DMS114 treated with DMSO at 0.1 percent for 48 hours (cell line): ENCODE results near the gene KYNU.
"Not testable (repeated sequence)": the region's sequence is repeated elsewhere in the genome, so short reads cannot be mapped to it uniquely, and the experiment has no call there.

Source experiments
- DNase-seq: peaks from one replicate; lab custom pipeline; 2025; ENCODE audit not compliant: unreplicated experiment; lab: John Stamatoyannopoulos, UW

The KYNU gene

GRCh38 chr2:142870526-142870925 is 6.9 kb upstream of the KYNU start:
- no peak for DNase-seq

- DNase-seq: no peak
Measured at GRCh38 chr2:142871396-142871795, 6.1 kb upstream of the KYNU start.

- no peak for DNase-seq
Measured at GRCh38 chr2:142872882-142873724, 4.4 kb upstream of the KYNU start.

GRCh38 chr2:142873831-142874287 is 3.6 kb upstream of the KYNU start:
- DNase-seq: no peak

- DNase-seq: no peak
Measured at GRCh38 chr2:142874293-142874814, 3.1 kb upstream of the KYNU start.

GRCh38 chr2:142875010-142875409 is 2.5 kb upstream of the KYNU start:
- DNase-seq: no peak

GRCh38 chr2:142875652-142876051 is 1.8 kb upstream of the KYNU start:
- DNase-seq: no peak

GRCh38 chr2:142876423-142876822 is 1.0 kb upstream of the KYNU start:
- DNase-seq: no peak

GRCh38 chr2:142878031-142878678 is 691 bp downstream of the KYNU start:
- DNase-seq: no peak

- no peak for DNase-seq
Measured at GRCh38 chr2:142879151-142879550, 1.7 kb downstream of the KYNU start.

- no peak for DNase-seq
Measured at GRCh38 chr2:142880279-142880678, 2.8 kb downstream of the KYNU start.

GRCh38 chr2:142881619-142882018 is 4.2 kb downstream of the KYNU start:
- DNase-seq: no peak

GRCh38 chr2:142882500-142882899 is 5.0 kb downstream of the KYNU start:
- DNase-seq: not testable (repeated sequence)

GRCh38 chr2:142883526-142883925 is 6.1 kb downstream of the KYNU start:
- no peak for DNase-seq

- no peak for DNase-seq
Measured at GRCh38 chr2:142885543-142885942, 8.1 kb downstream of the KYNU start.

- no peak for DNase-seq
Measured at GRCh38 chr2:142892715-142893114, 15.3 kb downstream of the KYNU start.

GRCh38 chr2:142893241-142893640 is 15.8 kb downstream of the KYNU start:
- DNase-seq: no peak

- no peak for DNase-seq
Measured at GRCh38 chr2:142897807-142898206, 20.3 kb downstream of the KYNU start.

- DNase-seq: not testable (repeated sequence)
Measured at GRCh38 chr2:142900327-142900726, 22.9 kb downstream of the KYNU start.

GRCh38 chr2:142901780-142902179 is 24.3 kb downstream of the KYNU start:
- no peak for DNase-seq

GRCh38 chr2:142903726-142904125 is 26.3 kb downstream of the KYNU start:
- DNase-seq: not testable (repeated sequence)

GRCh38 chr2:142907653-142908052 is 30.2 kb downstream of the KYNU start:
- no peak for DNase-seq
